UCSD-AML1 (cell line): Measurements from ENCODE around the gene POLA2.
"Not testable (repeated sequence)": the region's sequence is repeated elsewhere in the genome, so short reads cannot be mapped to it uniquely, and the experiment has no call there.

Experiments used
- DNase-seq: peaks from one replicate; lab custom pipeline; 2025; ENCODE audit not compliant: unreplicated experiment; lab: John Stamatoyannopoulos, UW

POLA2 gene, protein sequence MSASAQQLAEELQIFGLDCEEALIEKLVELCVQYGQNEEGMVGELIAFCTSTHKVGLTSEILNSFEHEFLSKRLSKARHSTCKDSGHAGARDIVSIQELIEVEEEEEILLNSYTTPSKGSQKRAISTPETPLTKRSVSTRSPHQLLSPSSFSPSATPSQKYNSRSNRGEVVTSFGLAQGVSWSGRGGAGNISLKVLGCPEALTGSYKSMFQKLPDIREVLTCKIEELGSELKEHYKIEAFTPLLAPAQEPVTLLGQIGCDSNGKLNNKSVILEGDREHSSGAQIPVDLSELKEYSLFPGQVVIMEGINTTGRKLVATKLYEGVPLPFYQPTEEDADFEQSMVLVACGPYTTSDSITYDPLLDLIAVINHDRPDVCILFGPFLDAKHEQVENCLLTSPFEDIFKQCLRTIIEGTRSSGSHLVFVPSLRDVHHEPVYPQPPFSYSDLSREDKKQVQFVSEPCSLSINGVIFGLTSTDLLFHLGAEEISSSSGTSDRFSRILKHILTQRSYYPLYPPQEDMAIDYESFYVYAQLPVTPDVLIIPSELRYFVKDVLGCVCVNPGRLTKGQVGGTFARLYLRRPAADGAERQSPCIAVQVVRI

DNA sequence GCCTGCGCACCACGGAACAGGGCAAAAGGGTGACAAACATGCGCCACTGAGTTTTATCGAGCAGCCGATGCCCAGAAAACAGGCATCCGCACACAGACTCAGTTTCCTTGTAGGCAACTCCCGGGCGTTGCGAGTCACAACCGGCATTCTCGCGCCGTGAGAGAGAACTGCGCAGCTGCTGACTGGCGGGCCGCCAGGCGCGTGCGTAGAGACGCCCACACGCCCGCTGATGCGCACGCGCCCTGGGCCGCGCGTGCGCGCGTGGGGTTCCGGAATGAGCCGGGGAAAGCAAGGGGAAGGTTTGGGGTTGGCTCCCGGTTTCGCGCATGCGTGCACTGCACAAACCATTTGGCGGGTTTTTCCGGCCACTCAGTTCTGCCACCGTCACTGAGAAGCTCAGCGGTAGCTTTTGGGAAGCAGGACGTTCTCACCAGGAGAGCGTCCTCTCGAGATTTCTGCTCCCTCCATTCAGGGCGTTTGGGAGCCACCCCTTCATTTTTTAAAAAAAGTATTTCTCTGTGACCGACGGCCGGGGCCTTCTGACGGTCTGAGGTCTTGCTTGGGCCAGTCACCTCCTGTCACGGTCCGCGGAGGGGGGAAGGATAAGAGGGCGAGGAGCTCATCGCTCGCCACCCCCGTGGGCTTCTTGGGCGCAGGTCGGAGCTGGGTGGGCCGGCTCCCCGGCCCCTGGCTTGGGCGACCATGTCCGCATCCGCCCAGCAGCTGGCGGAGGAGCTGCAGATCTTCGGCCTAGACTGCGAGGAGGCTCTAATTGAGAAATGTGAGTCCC lies at the start of gene POLA2:
Gene POLA2, plus strand, starts transcription at position 372 of the 790 bp plus-strand sequence. Its CDS starts 331 bp downstream, at position 703.
- DNase-seq: peak; percentile 98

DNA sequence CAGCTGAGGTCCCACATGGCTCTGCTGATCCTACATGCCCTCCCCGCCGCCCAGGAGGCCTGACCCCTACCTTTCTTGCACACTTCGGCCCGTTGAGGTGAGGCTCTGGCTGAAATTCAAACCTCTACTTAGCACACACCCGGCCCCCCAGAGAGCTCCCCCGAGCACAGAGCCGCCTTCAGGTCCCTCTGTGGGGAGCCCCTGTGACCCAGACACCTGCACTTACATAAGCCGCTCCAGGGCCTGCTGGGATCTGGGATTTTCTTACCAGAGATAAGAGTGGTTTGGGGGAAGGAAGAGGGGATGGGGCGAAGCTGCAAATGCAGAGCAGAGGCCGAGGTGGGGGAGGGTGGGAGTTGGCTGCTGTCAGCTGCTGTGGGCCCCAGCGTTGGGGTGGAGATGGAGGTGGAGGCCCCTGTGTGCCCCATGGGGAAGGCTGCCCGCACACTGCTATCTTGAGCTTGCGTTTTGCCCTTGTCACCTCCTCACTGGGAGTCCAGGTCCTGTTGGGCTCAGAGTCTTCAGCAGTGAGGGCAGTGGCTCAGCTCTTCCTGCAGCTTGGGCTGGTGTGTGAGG lies 49.4 kb upstream of the POLA2 start:
- no peak for DNase-seq

DNA sequence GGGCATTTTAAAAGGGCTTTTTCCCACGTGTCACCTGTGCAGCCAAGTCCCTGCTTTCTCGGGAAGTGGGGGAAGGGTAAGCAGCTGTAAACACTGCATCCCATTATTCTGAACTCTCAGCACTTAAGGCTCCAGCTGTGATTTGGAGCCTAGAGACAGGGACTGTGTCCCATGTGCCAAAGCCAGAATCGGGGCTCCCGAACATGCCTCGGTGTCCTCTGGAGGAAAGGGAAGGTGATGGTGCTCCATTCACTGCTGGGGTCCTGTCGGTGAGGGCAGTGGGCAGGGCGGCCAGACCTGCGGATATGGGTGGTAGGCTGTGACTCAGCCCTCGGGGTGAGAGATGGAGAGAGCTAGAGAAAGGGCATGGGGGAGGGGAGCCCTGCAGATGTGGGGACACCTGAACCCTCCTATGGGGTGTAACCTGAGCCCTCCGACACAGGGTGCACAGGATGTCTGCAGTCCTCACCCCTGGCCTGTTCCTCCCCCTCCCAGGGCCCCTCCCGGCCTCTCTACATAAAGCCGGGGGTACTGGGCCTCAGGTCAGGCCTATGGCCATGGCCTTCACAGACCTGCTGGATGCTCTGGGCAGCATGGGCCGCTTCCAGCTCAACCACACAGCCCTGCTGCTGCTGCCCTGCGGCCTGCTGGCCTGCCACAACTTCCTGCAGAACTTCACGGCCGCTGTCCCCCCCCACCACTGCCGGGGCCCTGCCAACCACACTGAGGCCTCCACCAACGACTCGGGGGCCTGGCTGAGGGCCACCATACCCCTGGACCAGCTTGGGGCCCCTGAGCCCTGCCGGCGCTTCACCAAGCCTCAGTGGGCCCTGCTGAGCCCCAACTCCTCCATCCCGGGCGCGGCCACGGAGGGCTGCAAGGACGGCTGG lies 48.2 kb upstream of the POLA2 start:
- DNase-seq: peak; percentile 76

DNA sequence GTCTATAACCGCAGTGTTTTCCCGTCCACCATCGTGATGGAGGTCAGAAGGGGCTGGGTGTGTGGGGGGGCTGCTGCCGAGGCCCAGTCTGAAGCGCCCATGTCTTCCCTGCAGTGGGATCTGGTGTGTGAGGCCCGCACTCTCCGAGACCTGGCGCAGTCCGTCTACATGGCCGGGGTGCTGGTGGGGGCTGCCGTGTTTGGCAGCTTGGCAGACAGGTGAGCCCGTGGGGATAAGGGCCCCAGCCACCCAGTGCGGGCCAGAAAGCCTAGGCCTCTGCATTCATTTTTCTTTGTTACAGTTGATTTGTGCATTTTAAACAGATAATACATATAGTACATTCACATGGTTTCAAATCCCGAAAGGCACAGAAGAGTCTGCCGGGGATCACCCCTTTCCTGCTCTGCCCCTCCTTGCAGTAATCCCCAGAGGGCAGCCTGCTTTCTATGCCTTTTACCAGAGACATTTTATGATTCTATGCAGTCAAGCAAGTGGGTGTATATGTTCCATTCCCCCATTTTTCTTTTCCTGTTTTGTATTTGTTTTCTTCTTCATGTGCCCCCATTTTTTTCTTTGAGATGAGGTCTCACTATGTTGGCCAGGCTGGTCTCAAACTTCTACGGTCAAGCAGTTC lies 47.4 kb upstream of the POLA2 start:
- no peak for DNase-seq

DNA sequence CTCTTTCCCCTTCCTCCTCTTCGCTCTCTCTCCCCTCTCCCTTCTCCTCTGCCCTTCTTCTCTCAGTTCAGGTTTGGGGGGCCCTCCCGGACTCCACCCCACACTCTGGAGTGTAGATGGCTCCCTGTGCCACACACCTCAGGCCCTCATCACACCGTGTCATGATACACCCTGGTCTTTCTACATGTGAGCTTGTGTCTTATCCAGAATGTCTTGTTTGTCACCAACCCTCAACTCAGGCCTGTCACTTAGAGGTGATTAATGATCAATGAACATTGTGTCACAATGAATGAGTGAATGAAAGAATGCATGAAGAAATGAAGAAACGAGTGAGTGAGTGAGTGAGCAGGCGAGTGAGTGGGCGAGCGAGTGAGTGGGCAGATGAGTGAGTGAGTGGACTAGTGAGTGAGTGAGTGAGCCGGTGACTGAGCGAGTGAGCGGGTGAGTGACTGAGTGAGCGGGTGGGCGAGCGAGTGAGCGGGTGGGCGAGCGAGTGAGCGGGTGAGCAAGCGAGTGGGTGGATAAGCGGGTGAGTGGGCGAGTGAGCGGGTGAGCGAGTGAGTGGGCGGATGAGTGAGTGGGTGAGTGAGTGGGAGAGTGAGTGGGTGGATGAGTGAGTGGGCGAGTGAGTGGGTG lies 46.2 kb upstream of the POLA2 start:
- no peak for DNase-seq

DNA sequence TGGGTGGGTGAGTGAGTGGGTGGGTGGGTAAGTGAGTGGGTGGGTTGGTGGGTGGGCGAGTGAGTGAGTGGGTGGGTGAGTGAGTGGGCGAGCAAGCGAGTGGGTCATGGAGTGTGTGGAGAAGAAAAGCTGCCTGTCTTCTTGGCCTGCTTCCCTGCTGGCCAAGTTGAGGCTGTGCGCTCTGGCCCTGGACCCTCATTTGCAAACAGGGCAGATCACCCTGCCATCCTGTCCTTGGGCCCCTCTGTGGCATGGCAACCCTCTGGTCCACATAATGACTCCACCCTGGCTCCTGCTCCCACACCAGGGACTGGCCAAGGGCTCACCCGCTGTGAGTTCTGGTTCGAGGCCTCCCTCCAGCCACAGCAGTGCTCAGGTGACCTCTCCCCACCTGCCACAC lies 44.9 kb upstream of the POLA2 start:
- DNase-seq: no peak

DNA sequence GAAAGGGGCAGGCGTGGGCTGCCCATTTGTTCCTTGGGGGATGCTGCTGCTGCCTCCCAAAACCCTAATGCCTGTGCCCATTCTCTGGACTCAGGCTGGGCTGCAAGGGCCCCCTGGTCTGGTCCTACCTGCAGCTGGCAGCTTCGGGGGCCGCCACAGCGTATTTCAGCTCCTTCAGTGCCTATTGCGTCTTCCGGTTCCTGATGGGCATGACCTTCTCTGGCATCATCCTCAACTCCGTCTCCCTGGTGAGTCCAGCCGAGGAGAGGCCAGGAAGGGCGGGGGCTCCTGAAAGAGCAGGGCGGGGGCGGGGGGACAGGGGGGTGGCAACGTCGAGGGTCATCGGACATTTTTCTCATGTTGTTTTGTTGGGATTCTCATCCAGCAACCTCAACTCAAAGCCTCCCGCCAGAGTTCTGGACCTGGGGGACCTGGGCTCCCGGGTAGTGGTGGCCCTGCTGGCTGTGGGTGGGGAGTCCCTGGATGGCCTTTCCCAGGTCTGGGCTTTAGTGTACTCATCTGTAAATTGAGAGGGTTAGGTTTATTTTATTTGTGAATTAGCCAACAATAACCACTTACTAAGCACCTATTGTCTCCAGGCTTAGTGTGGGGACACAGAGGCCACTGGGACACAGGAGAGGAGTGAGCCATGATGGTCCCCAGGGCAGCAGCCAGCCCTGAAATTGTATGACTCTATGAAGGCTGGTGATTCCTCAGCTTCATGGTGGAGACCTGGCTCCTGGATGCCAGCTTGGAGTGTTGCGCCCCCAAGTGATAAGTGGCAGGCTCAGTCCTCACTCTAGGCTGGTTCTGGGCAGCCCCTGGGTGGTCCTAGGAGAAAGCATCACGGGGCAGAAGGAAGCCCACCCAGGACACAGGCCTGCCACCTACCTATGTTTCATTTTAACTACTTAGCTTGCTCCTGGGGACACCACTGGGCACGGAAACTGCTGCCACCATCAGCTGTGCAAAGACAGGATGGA lies 44.0 kb upstream of the POLA2 start:
- DNase-seq: no peak

DNA sequence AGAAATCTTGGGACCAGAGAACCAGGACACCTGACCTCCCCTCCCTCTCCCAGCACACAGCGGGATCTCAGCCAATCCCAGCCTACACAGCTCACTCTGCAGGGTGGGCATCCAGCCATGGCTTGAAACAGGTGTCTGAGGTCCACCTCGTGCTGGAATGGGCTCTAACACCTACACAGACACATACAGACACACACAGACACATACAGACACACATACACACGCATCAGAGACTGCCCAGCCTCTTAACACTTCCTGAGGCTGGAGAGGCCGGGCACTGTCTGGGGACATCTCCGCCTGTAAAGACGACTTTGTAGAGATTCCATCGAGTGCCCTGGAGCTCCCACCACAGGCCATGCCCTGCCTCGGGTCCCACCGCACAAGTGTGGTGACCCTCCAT lies 43.3 kb upstream of the POLA2 start:
- no peak for DNase-seq

DNA sequence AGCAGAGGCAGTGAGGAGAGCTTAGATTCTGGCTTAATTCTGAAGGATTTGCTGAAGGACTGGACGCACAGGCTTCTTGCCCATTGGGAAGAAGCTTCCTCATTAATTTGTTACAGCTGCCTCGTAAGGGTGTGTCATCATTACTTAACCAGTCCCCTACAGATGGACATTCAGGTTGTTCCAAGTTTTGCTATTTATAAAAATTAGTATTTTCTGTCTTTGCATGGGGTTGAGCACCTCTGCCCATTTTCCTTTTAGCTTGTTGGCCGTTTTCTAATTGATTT lies 41.9 kb upstream of the POLA2 start:
- DNase-seq: no peak

DNA sequence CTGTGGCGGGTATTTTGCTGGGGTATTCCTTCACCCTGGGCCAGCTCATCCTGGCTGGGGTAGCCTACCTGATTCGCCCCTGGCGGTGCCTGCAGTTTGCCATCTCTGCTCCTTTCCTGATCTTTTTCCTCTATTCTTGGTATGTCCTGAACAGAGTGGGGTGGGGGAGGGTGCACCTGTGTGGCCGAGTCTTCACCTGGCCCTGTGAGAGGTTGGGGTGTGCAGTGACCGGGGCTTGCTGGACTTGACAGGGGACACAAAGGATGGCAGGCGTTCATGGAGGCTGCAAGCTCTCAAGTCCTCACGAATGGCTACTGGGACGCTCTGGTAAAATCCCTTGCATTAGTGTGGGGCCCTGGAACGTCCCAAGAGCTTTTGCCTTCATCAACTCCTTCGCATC lies 40.7 kb upstream of the POLA2 start:
- DNase-seq: no peak

DNA sequence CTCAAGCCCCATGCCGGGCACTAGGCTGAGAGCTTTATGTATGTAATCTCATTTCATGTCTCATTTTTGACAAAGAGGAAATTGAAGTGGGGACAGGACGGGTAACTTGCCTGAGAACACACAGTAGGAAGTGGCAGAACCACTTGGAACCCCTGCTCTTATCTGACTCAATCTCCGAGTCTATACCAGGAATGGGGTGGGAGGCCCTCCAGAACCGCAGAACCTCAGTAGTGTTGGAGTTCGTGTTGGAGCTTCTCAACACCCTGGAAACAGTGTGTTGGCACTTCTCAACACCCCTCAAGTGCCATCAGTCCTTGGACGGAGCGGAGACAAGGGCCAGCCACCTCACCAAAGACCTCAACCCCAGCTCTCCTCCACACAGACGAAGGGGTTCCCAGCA lies 38.8 kb upstream of the POLA2 start:
- DNase-seq: no peak

DNA sequence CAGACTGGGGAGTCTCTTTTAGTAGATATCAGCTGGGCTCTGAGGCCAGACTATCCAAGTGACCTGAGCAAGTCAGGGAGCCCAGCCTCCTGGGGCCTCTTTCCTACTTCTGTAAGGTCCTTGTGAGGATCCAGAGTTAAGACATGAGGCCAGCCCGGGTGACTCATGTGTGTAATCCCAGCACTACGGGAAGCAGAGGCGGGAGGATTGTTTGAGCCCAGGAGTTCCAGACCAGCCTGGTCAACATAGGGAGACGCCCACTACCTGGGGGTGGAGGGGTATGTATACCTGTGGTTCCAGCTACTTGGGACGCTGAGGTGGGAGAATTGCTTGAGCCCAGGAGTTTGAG lies 36.9 kb upstream of the POLA2 start:
- DNase-seq: no peak

DNA sequence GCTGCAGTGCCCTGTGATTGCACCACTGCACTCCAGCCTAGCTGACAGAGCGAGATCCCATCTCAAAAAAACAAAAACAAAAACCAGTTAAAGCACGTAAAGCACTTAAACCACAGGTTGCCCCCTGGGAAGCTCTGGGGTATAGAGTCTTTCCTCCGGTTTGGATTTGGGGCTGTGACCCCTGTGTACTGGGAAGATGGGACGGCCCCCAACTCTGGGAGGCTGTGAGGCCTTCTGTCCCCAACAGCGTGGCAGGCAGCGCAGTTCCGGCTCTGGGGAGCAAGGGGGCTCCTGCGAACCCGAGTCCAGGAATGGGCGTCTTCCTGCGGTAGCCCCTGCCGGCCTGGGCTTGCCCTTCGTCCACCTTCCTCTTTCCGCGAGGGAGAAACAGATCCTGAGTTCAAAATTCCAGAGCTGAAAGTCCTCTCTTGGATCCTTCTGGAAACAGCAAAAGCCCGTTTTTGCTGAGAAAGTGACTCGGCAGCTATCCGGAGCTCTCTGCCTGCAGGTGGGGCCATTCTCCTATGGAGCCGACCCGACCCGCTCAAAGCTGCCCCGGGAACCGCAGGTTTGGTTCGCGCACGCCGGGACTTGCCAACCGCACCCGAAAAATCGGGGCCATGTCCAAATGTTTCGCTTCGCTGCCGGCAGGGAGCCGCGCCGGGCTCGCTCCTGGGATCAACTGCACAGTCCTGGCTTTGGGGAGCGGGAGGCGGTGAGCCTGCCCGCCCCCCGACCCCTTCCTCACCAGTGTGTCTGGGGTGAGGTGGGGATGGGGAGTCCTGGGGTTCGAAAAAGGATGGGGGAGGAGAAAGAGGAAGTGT lies 36.3 kb upstream of the POLA2 start:
- DNase-seq: peak; percentile 73

DNA sequence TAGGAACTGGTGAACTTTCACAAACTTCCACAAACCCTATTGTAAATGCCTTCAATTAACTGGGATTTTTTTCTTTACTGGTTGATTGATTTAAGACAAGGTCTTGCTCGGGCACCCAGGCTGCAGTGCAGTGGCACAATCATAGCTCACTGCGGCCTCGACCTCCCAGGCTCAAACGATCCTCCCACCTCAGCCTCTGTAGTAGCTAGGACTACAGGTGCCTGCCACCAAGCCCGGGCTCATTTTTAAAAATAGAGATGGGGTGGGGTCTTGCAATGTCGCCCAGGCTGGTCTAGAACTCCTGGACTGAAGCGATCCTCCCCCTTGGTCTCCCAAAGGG lies 35.7 kb upstream of the POLA2 start:
- DNase-seq: no peak

DNA sequence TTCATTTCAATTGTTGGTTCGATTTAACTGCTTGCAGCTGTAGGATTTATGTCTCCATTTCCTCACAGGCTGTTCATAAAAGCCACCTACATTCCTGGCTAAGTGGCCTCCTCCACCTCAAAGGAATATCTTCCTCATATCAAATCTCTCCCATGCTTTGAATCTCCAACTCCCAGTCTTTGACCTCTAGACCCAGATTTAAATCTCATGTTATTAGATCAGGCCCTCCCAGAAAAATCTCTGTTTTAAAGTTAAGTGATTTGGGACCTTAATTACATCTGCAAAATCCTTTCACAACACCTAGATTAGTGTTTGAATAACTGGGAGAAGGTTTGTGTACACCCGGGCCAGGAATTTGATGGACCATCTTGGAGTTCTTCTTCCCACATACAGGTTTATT lies 33.9 kb upstream of the POLA2 start:
- DNase-seq: no peak

DNA sequence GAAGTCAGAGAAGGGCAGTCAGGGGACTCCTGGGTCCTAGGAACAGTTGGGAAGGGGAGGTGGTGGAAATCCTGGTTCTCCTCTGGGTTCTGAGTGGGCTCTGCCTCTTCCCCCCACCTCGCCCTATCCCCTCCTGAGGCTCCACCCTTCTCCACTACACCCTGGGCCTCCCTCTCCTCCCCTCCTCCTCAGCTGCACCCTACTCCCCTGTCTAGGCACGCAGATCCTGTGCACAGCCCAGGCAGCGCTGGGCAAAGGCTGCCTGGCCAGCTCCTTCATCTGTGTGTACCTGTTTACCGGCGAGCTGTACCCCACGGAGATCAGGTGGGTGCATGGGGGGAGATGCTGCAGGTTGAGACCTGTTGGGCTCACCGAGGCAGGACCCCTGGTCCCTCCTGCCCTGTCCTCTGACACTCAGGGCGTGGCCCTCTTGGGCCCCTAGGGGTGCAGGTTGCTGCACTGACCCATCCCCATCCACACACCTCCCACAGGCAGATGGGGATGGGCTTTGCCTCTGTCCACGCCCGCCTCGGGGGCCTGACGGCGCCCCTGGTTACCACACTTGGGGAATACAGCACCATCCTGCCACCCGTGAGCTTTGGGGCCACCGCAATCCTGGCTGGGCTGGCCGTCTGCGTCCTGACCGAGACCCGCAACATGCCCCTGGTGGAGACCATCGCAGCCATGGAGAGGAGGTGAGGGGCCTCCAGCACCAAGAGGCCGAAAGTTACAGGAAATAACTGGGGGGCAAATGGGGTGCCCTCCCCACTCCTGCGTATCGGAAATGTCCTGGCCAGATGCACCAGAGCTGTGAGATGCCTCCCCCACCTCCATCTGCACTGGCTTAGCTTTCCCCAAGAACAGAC lies 25.3 kb upstream of the POLA2 start:
- DNase-seq: no peak

DNA sequence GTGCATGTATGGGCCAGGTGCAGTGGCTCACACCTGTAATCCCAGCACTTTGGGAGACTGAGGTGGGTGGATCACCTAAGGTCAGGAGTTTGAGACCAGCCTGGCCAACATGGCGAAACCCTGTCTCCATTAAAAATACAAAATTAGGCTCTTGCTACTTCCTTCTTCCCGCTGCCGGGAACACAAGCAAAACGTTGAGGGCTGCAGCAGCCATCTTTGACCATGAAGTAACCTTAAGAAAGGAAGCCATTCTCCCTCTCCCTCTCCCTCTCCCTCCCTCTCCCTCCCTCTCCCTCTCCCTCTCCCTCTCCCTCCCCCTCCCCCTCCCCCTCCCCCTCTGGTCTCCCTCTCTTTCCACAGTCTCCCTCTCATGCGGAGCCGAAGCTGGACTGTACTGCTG lies 23.5 kb upstream of the POLA2 start:
- not testable (repeated sequence) for DNase-seq
